OCI-M2 (cell line): ENCODE results near the gene TEKT2.

Experiments used
- DNase-seq: peaks from one replicate; lab custom pipeline; 2025; ENCODE audit not compliant: unreplicated experiment; lab: John Stamatoyannopoulos, UW

Gene TEKT2

GRCh38 chr1:36087233-36088123 lies 3.6 kb downstream of the TEKT2 start:
- DNase-seq, result no peak

- DNase-seq, result no peak
Measured at GRCh38 chr1:36088265-36088576, 4.3 kb downstream of the TEKT2 start.

GRCh38 chr1:36088577-36089392 lies 4.9 kb downstream of the TEKT2 start, which contains the start of gene ADPRS:
TSS of gene ADPRS (plus strand) at chr1:36088892. CDS start at chr1:36088905, 13 bp downstream.
- peak; percentile 19 for DNase-seq

- no peak for DNase-seq
Measured at GRCh38 chr1:36089393-36090121, 5.7 kb downstream of the TEKT2 start.

GRCh38 chr1:36091141-36091540 lies 7.2 kb downstream of the TEKT2 start:
- no peak for DNase-seq

GRCh38 chr1:36091698-36092097 lies 7.8 kb downstream of the TEKT2 start:
- no peak for DNase-seq

- no peak for DNase-seq
Measured at GRCh38 chr1:36092166-36092797, 8.4 kb downstream of the TEKT2 start.

- no peak for DNase-seq
Measured at GRCh38 chr1:36092798-36093185, 8.9 kb downstream of the TEKT2 start.

GRCh38 chr1:36093226-36093625 lies 9.3 kb downstream of the TEKT2 start:
- no peak for DNase-seq

GRCh38 chr1:36093929-36094328 lies 10.0 kb downstream of the TEKT2 start:
- DNase-seq, result no peak

GRCh38 chr1:36094621-36095061 lies 10.7 kb downstream of the TEKT2 start:
- DNase-seq, result no peak

GRCh38 chr1:36095760-36096405 lies 12.0 kb downstream of the TEKT2 start:
- DNase-seq, result no peak

GRCh38 chr1:36096500-36097432 lies 12.9 kb downstream of the TEKT2 start:
- no peak for DNase-seq

- DNase-seq, result no peak
Measured at GRCh38 chr1:36097693-36098585, 14.0 kb downstream of the TEKT2 start.

- DNase-seq, result no peak
Measured at GRCh38 chr1:36098650-36099365, 14.9 kb downstream of the TEKT2 start.

- DNase-seq, result no peak
Measured at GRCh38 chr1:36099681-36100341, 15.9 kb downstream of the TEKT2 start.

- no peak for DNase-seq
Measured at GRCh38 chr1:36100376-36100775, 16.5 kb downstream of the TEKT2 start.
